Eye (tissue), 1 donor: ENCODE results near the gene EIF3B.
"Not testable (repeated sequence)": the region's sequence is repeated elsewhere in the genome, so short reads cannot be mapped to it uniquely, and the experiment has no call there.

Source experiments
- DNase-seq: peaks from one replicate; pipeline ENCODE4 v3.0.0-alpha.2; 2015

Gene EIF3B

DNA sequence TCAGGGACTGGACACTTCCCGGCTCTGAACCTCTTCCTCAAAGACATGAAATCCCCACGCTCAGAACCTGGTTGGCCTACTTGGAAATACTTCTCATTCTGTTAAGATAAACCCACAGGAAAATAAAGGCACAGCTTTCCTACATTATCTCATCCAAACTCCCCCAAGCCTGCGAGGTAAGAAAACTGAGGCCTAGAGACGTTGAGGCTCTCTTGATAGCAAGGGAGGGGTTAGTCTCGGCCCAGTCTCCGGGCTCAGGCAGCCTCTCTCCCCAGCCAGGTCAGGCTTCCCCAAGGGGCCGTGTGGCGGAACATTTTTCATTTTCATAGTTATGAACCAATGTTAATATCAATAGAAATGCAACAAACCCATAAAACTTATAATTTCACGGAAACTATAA is 4.6 kb upstream of the EIF3B start:
- DNase-seq = no peak

DNA sequence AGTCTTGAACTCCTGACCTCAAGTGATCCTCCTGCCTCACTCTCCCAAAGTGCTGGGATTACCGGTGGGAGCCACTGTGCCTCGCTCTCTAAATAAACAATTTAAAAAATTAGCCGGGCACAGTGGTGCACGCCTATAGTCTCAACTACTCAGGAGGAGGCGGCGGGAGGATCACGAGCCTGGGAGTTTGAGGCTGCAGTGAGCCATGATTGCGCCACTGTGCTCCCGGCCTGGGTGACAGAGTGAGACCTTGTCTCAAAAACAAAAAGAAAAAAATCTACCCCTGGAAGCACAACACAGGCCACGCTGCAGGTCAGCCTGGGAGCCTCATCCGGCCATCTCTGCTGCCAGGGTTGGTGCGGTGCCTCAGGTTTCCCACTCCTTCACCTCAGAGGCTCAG is 3.8 kb upstream of the EIF3B start:
- DNase-seq = no peak

GRCh38 chr7:2353113-2353935 is 1.3 kb upstream of the EIF3B start:
- DNase-seq = no peak

DNA sequence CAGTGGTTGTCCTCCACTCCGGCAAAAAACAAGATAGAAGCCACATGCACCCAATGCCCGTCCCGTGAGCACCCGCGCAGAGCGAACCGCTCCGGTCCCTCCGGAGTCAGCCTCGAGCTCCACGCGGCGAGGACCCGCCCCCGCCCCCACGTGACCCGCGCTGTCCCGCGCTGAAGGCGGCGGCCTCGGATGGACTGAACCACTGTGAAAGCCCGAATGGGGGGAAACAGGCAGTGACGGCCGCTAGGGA is 766 bp upstream of the EIF3B start:
- DNase-seq = no peak

DNA sequence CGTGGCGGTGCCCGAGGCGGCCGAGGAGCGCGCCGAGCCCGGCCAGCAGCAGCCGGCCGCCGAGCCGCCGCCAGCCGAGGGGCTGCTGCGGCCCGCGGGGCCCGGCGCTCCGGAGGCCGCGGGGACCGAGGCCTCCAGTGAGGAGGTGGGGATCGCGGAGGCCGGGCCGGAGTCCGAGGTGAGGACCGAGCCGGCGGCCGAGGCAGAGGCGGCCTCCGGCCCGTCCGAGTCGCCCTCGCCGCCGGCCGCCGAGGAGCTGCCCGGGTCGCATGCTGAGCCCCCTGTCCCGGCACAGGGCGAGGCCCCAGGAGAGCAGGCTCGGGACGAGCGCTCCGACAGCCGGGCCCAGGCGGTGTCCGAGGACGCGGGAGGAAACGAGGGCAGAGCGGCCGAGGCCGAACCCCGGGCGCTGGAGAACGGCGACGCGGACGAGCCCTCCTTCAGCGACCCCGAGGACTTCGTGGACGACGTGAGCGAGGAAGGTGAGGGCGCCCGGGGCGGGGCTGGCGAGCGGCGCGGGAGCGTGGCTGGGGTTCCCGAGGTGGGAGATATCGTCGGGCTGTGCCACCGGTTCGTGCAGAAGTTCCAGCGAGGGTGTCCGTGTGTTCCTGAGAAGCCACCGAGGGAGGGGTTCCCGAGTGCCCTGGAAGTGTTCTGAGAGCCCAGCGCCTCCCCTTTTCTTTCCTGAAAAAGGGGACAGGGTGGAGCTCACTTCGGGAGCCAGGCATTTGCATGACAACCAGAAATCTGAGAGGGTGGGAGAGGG is 495 bp downstream of the EIF3B start:
- DNase-seq = peak; percentile 14

- DNase-seq = no peak
Observed at GRCh38 chr7:2355705-2356008, 1.0 kb downstream of the EIF3B start.

DNA sequence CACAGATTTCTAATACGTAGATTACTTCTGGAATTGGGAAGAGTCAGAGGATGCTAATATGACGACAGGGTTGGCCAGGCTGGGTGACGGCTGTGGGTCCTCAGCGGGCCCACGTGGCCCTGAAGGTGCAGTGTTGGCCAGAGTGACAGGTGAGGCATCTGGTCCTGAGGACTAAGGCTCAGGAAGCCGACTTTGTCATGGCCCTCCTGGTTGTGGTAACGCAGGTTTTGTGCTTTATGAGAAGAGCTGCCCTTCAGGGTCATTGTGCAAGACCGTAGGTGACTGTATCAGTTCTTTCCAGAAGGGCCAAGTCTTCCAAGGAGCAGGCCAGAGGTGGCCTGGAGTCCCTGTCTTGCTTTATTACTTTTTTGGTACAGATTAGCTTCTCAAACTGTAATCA is 2.5 kb downstream of the EIF3B start:
- no peak for DNase-seq

DNA sequence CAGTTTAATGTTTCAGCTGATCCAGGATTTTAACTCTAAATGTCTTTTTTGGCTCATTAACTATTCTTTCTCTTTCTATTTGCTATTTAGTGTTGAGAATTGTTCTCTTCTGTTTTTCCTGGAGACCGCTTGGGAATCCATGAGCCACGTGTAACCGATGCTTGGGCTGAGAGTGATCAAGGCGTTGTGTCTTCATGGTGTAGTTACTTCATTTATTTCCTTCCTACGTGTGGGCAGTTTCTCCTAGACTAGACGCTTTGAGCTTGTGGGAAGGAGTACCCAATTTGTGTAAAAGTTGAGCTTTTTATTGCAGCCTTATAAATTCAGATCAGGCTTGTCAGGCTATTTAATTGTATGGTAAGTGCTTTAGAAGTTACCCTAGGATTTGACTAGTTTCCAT is 2.9 kb downstream of the EIF3B start:
- DNase-seq = no peak

DNA sequence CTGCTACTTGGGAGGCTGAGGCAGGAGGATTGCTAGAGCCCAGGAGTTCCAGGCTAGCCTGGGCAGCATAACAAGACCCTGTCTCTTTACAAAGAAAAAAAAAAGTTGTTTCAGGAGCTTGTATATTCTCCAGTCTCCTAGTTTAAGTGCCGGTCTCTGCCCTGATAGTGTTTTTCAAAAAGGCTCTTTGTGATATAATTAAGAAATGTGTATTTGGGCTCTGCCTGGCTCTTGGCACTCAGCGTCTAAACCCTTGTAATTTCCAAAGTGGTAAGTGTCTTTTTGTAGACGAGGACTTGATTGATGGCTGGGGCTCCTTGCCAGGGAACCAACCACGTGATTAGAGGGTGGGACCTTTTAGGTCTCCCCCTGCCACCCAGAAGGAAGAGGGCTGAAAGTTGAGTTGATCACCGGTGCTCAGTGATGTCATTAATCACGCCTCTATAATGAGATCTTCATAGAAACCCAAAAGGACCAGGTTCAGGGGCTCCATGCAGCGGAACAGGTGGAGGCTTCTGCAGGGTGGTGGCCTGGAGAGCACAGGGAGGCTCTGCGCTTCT is 4.4 kb downstream of the EIF3B start:
- DNase-seq = no peak

DNA sequence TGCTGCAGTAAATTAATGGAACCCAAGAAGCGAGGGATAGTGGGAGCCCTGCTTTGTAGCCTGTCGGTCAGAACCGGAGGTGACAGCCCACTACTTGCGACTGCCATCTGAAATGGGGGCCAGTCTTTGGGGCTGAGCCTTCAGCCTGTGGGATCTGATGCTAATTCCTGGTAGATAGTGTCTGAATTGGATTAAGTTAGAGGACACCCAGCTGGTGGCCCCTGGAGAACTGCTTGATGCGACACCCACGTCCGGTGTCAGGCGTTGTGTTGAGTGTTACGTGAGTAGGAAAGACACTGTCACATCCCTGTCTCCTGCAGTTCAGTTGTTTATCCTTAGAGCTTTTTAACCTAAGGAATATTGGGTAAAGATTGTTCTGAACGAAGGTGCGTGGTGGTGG is 5.0 kb downstream of the EIF3B start:
- no peak for DNase-seq

DNA sequence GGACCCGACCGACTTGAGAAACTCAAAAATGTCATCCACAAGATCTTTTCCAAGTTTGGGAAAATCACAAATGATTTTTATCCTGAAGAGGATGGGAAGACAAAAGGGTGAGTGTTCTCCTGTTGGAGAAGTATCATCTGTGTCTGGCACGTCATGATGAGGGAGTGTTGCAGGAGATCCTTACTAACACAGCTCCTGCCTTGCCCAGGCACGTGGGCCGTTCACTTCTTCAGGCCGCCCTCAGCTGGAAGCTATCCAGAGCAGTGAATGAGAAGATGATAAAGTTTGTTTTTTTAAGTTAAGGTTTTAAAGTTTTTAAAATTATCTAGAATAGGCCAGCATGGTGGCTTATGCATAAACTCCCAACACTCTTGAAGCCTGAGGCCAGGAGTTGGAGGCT is 6.2 kb downstream of the EIF3B start:
- DNase-seq = no peak

- DNase-seq = no peak
Observed at GRCh38 chr7:2362385-2363088, 7.9 kb downstream of the EIF3B start.

- DNase-seq = no peak
Observed at GRCh38 chr7:2369139-2369538, 14.5 kb downstream of the EIF3B start.

- DNase-seq = no peak
Observed at GRCh38 chr7:2371329-2371728, 16.7 kb downstream of the EIF3B start.

GRCh38 chr7:2372724-2373123 is 18.1 kb downstream of the EIF3B start:
- DNase-seq = no peak

- no peak for DNase-seq
Observed at GRCh38 chr7:2373124-2373556, 18.5 kb downstream of the EIF3B start.

- DNase-seq = no peak
Observed at GRCh38 chr7:2373646-2374045, 19.0 kb downstream of the EIF3B start.

DNA sequence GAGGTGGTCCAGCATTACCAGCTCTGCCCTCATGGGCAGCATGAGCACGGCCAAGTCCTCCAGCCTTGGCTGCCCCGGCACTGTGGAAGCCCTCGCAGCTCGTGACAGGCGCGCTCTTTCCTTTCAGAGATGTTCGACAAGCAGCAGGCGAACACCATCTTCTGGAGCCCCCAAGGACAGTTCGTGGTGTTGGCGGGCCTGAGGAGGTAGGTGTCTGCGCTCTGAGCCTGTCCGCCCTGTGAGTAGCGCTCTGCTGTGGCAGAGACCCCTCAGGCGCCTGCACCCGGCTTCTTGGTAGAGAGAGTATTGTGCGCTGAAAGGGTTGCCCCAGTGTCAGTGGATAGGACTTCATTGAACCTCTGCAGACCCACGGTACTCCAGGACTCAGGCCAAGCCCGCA is 19.8 kb downstream of the EIF3B start:
- no peak for DNase-seq

DNA sequence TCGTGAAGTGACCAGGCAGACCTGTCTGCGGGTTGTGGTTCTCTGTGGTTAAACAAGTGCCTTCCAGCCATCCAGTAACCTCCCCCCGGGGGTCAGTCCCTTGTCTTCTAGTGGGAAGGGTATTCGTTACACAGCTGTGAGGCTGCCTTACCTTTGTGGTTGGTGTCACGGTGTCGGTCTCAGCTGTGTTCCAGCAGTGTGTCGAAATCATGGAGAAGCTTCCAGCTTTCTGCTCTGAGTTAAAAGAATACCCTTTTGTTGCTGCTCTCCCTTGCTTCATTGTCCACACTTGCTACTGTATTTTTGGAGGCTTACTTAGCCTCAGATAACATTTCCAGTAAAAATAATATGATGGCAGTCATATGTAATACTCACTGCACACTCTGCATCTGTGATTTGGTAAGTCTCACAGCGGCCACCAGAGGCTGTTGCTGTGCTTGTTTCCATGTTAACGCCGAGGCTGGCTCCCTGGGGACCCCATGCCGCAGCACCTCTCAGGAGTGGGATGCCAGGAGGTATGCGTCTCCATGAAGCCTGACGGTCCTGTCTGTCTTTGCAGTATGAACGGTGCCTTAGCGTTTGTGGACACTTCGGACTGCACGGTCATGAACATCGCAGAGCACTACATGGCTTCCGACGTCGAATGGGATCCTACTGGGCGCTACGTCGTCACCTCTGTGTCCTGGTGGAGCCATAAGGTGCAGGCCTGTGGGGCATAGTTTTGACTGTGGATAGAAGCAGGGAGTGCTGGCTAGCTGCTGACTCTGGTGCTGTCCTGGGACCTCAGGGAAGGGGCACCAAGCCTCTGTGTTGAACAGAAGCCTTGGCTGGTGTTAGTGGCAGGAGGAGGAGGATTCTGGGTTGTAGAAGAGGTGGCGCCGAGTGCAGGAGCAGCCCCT is 20.5 kb downstream of the EIF3B start:
- no peak for DNase-seq

GRCh38 chr7:2376351-2377154 is 21.9 kb downstream of the EIF3B start:
- no peak for DNase-seq

DNA sequence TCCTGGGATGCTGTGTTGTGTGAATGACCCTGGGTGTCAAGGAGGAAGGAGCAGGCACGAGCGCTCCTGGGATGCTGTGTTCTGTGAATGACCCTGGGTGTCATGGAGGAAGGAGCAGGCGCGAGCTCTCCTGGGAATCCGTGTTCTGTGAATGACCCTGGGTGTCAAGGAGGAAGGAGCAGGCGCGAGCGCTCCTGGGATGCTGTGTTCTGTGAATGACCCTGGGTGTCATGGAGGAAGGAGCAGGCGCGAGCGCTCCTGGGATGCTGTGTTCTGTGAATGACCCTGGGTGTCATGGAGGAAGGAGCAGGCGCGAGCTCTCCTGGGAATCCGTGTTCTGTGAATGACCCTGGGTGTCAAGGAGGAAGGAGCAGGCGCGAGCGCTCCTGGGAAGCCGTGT is 22.9 kb downstream of the EIF3B start:
- DNase-seq = not testable (repeated sequence)

- DNase-seq = not testable (repeated sequence)
Observed at GRCh38 chr7:2378125-2378524, 23.5 kb downstream of the EIF3B start.
